Vagina (tissue), 2 donors: ENCODE results near the gene TUBA1B.

Experiments
- POLR2A ChIP-seq, 2 donors: fragments of 450-650 bp; IDR thresholded peaks; one replicate each; pipeline ENCODE4 v1.6.1; 2017; ENCODE audit warnings: antibody characterized with exemption in 2 of 2, mild to moderate bottlenecking in 2 of 2, moderate library complexity in 2 of 2
- TF ChIP-seq, protein P1 (sequence below), 3 experiments: fragments of 450-650 bp in 2 of 3; fragments of 200-600 bp in 1 of 3; sonication (generic) in 1 of 3; IDR thresholded peaks; one replicate each; pipeline ENCODE4 v1.5.1; 2017 to 2019; ENCODE audit warnings: antibody characterized with exemption in 3 of 3, mild to moderate bottlenecking in 2 of 3, moderate library complexity in 2 of 3

DNA sequence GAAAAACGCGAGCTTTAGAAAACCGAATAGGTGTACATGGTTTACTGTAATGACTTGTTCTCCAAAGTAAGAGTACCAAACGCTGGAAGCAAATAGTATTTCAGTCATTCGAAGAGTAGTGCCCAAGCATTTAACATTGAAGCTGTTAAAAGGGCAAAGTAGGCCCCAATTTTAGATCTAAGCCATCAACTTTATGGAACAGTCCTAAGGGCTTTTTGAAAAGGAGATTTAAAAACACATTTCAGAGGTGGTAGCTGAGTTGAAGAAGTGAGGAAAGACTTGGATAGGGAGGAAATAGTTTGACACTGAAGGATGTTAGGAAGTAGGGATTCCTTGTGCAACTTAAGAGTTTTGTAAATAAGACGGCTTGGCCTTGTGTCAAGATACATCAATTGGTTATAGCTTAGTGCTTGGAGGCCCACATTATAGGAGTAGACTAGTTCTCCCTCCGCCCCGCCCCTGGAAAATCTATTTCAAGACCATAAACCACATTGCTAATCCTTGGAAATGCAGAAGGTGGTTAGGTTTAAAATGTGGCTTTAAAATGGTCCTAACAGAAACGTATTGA lies 783 bp upstream of the TUBA1B start:
- TF ChIP-seq, protein P1, sequence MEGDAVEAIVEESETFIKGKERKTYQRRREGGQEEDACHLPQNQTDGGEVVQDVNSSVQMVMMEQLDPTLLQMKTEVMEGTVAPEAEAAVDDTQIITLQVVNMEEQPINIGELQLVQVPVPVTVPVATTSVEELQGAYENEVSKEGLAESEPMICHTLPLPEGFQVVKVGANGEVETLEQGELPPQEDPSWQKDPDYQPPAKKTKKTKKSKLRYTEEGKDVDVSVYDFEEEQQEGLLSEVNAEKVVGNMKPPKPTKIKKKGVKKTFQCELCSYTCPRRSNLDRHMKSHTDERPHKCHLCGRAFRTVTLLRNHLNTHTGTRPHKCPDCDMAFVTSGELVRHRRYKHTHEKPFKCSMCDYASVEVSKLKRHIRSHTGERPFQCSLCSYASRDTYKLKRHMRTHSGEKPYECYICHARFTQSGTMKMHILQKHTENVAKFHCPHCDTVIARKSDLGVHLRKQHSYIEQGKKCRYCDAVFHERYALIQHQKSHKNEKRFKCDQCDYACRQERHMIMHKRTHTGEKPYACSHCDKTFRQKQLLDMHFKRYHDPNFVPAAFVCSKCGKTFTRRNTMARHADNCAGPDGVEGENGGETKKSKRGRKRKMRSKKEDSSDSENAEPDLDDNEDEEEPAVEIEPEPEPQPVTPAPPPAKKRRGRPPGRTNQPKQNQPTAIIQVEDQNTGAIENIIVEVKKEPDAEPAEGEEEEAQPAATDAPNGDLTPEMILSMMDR (IDR thresholded peaks at IDR 0.05): no peak
- no peak for TF ChIP-seq POLR2A (IDR thresholded peaks at IDR 0.05)
